Fibroblast of lung (primary cell): ENCODE results near the gene SYNPR. TPM values are rescaled to one million over a fixed set of nuclear protein-coding genes. Genes with fewer than 3 reads are reported as not detected.
A peak's percentile ranks its signal among the peaks of the same experiment; 100 is the strongest.

Experiments used
- DNase-seq, 2 donors: peaks; one replicate each; pipeline versions ENCODE4 v3.0.0 to v3.0.0-alpha.2; 2010; ENCODE audit warnings: low read depth in 2 of 2
- H2AFZ ChIP-seq: 2 replicates; pipeline ENCODE4 v1.5.1; 2012; ENCODE audit warnings: low read length, control low read depth, inconsistent platforms
- H3K27ac ChIP-seq: 2 replicates; pipeline ENCODE4 v1.5.1; 2011; ENCODE audit warnings: low read length, control low read depth; ENCODE audit not compliant: insufficient read depth
- H3K27me3 ChIP-seq: 2 replicates; pipeline ENCODE4 v1.5.1; 2011; ENCODE audit warnings: mild to moderate bottlenecking, low read length; ENCODE audit not compliant: control insufficient read depth, insufficient read depth
- H3K36me3 ChIP-seq: 2 replicates; pipeline ENCODE4 v1.5.1; 2011; ENCODE audit warnings: low read length; ENCODE audit not compliant: control insufficient read depth, insufficient read depth
- H3K4me1 ChIP-seq: 2 replicates; pipeline ENCODE4 v1.5.1; 2011; ENCODE audit warnings: low read length; ENCODE audit not compliant: control insufficient read depth, insufficient read depth; ENCODE audit errors: extremely low read depth
- H3K4me2 ChIP-seq: 2 replicates; pipeline ENCODE4 v1.5.1; 2011; ENCODE audit warnings: low read length, control low read depth; ENCODE audit not compliant: insufficient read depth; ENCODE audit errors: extremely low read depth
- H3K4me3 ChIP-seq, 4 experiments: fragments of 200-600 bp in 1 of 4; sonication (generic) in 1 of 4; replicated peaks in 1 of 4; 2 replicates each; pipeline ENCODE4 v1.5.1; 2011 to 2016; ENCODE audit warnings: low read length in 4 of 4, low read depth in 3 of 4, mild to moderate bottlenecking in 3 of 4, control low read depth in 2 of 4, inconsistent platforms in 1 of 4, mixed read lengths in 1 of 4; ENCODE audit not compliant: insufficient read depth in 1 of 4; ENCODE audit errors: control extremely low read depth in 1 of 4
- H3K79me2 ChIP-seq: 2 replicates; pipeline ENCODE4 v1.5.1; 2012; ENCODE audit warnings: mild to moderate bottlenecking, low read length, inconsistent platforms; ENCODE audit not compliant: control insufficient read depth, insufficient read depth
- H3K9ac ChIP-seq: 2 replicates; pipeline ENCODE4 v1.5.1; 2011; ENCODE audit warnings: mild to moderate bottlenecking, low read length, control low read depth; ENCODE audit not compliant: insufficient read depth
- H3K9me3 ChIP-seq: 2 replicates; pipeline ENCODE4 v1.5.1; 2012; ENCODE audit warnings: low read depth, low read length; ENCODE audit not compliant: control insufficient read depth, insufficient read depth
- H4K20me1 ChIP-seq: 2 replicates; pipeline ENCODE4 v1.5.1; 2011; ENCODE audit warnings: low read length; ENCODE audit not compliant: control insufficient read depth, insufficient read depth; ENCODE audit errors: extremely low read depth
- CTCF ChIP-seq, 2 donors: IDR thresholded peaks in 1 of 2; conservative IDR thresholded peaks in 1 of 2; 1 replicate in 1 of 2; 2 replicates in 1 of 2; pipeline ENCODE4 v1.5.1; 2011 to 2012; ENCODE audit warnings: low read length in 2 of 2, control low read depth in 1 of 2, inconsistent platforms in 1 of 2, low read depth in 1 of 2, mild to moderate bottlenecking in 1 of 2
- EZH2 ChIP-seq: IDR thresholded peaks from 2 replicates; pipeline ENCODE4 v1.5.1; 2012; ENCODE audit warnings: low read length, control low read depth, mild to moderate bottlenecking; ENCODE audit errors: missing control alignments
- polyA plus RNA-seq, 2 donors: library from polyadenylated mRNA; depleted of rRNA in 1 of 2; stranded (reverse) in 1 of 2; unstranded in 1 of 2; fragments of >200 nt; gene quantifications; 2 replicates each; pipeline ENCODE4 v1.2.1, GENCODE V29; 2011 to 2012; ENCODE audit warnings: missing spikeins in 1 of 2
- total RNA-seq: library from RNA; depleted of rRNA; stranded (reverse); fragments of >200 nt; gene quantifications from 2 replicates; pipeline ENCODE4 v1.2.1, GENCODE V29; 2014

Gene SYNPR
- total and polyA plus RNA-seq, 2 donors (not counting 1 experiment from before 2014, with no cell fraction given): not detected

DNA sequence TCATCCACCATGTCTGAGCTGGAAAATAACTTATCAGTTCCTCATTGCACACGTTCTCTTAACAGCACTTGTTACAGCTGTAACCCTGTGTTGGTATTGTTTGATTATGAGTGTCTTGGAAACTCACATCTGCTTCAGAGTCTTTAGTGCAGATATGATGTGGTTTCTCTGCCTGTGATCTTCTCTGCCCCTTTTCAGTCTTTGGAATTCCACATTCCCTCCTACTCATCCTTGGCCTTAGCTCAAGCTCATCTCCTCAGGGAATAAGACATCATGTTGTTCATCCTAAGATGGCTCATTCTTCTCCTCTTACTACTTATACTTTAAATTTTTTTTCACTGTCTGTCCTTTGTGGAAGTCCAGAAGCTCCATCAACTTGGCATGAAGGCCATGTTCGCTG lies 77.7 kb downstream of the SYNPR start:
- Histone ChIP-seq H3K4me3 (no peak overlapping the region), H3K9ac (no peak overlapping the region), H3K79me2 (no peaks in the 10 kb centered on the region), H3K4me2 (no peak overlapping the region), H3K9me3 (no peaks in the 10 kb centered on the region), H2AFZ (no peak overlapping the region), H3K27me3 (no peaks in the 10 kb centered on the region), H3K27ac (no peak overlapping the region), H3K4me1 (no peaks in the 10 kb centered on the region), H4K20me1 (no peaks in the 10 kb centered on the region), H3K36me3 (no peaks in the 10 kb centered on the region)
- DNase-seq: peak in 1 of 2 donors; percentile 42
- TF ChIP-seq EZH2: no peak
- TF ChIP-seq CTCF (conservative IDR thresholded peaks at IDR 0.05 in 1 of 2, IDR thresholded peaks at IDR 0.05 in 1 of 2; ENCODE audit: low read depth in 1 of 2, low read length in 2 of 2): no peak

DNA sequence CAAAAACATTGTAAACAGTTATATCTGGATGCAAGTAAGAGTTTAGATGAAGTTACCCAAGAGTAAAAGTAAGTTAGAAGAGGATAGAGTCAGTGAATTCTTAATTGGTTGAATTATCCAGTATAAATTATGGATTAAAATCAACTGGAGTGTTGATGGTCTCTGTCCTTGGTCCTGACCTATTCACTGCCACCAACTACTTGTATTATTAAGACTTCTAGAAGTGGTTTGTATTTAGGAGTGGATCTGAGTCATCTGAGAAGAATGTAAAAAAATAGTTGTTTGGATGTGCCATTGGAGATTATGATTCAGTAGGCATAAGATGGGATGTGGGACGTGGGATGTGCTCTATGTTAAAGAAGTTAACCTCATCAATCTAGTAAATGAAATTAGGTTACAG lies 86.4 kb downstream of the SYNPR start:
- no peaks in the 10 kb centered on the region for H3K79me2 ChIP-seq
- H3K36me3 ChIP-seq: no peaks in the 10 kb centered on the region
- no peak overlapping the region for H3K4me3 ChIP-seq
- H3K4me2 ChIP-seq: no peak overlapping the region
- no peaks in the 10 kb centered on the region for H3K4me1 ChIP-seq
- H2AFZ ChIP-seq: no peak overlapping the region
- no peak for TF ChIP-seq CTCF (conservative IDR thresholded peaks at IDR 0.05 in 1 of 2, IDR thresholded peaks at IDR 0.05 in 1 of 2; ENCODE audit: low read depth in 1 of 2, low read length in 2 of 2)
- TF ChIP-seq EZH2: no peak
- H4K20me1 ChIP-seq: no peaks in the 10 kb centered on the region
- no peaks in the 10 kb centered on the region for H3K27me3 ChIP-seq
- H3K9me3 ChIP-seq: no peaks in the 10 kb centered on the region
- H3K9ac ChIP-seq: no peak overlapping the region
- H3K27ac ChIP-seq: no peak overlapping the region
- peak; percentile 61 to 72 for DNase-seq

- H2AFZ ChIP-seq: no peak overlapping the region
- H3K9me3 ChIP-seq: no peaks in the 10 kb centered on the region
- no peaks in the 10 kb centered on the region for H3K27me3 ChIP-seq
- H3K79me2 ChIP-seq: no peaks in the 10 kb centered on the region
- no peaks in the 10 kb centered on the region for H4K20me1 ChIP-seq
- no peak for DNase-seq
- no peak for TF ChIP-seq EZH2
- TF ChIP-seq CTCF (conservative IDR thresholded peaks at IDR 0.05 in 1 of 2, IDR thresholded peaks at IDR 0.05 in 1 of 2; ENCODE audit: low read depth in 1 of 2, low read length in 2 of 2): peak in 1 of 2 donors; percentile 28
- no peaks in the 10 kb centered on the region for H3K4me1 ChIP-seq
- no peak overlapping the region for H3K9ac ChIP-seq
- no peak overlapping the region for H3K4me2 ChIP-seq
- no peaks in the 10 kb centered on the region for H3K36me3 ChIP-seq
- no peak overlapping the region for H3K4me3 ChIP-seq
- no peak overlapping the region for H3K27ac ChIP-seq
Measured at GRCh38 chr3:63364910-63365309, 86.8 kb downstream of the SYNPR start.
